ENCODE data around the gene TGFBR2.

DNA sequence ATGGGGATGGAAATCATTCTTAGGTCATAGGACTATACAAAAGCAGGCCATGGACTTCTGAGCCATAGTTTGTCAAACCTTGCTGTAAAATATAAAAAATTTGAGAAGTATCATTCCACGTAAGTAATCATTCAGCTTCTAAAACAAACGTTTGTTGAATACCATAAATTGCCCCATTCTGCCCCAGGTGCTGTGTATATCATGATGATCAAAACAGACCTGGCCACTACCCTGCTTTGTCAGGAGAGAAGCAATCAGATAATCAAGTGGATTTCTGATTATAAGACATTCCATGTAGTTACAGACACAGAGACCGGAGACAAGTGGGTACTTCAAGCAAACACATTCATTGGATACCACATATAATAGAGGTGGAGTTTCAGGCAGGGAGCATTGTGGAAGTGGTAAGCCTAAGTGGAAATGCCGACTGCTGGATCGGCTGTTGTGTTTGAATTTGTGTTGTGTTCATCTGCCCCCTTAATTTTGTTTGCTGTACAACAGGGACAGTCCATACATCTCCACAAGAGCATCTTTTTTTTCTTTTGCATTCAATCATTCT lies 61.7 kb downstream of the TGFBR2 start:
- TF ChIP-seq, protein P1, sequence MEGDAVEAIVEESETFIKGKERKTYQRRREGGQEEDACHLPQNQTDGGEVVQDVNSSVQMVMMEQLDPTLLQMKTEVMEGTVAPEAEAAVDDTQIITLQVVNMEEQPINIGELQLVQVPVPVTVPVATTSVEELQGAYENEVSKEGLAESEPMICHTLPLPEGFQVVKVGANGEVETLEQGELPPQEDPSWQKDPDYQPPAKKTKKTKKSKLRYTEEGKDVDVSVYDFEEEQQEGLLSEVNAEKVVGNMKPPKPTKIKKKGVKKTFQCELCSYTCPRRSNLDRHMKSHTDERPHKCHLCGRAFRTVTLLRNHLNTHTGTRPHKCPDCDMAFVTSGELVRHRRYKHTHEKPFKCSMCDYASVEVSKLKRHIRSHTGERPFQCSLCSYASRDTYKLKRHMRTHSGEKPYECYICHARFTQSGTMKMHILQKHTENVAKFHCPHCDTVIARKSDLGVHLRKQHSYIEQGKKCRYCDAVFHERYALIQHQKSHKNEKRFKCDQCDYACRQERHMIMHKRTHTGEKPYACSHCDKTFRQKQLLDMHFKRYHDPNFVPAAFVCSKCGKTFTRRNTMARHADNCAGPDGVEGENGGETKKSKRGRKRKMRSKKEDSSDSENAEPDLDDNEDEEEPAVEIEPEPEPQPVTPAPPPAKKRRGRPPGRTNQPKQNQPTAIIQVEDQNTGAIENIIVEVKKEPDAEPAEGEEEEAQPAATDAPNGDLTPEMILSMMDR (IDR thresholded peaks at IDR 0.05), result no peak
- TF ChIP-seq POLR2A (IDR thresholded peaks at IDR 0.05), result no peak
